HEK293 (cell line): ENCODE results near the gene SLC49A3.

Experiments used
- CTCF ChIP-seq: fragments of 450-650 bp; formaldehyde crosslinking; IDR thresholded peaks from 2 replicates; pipeline ENCODE4 v1.5.1; 2016; ENCODE audit warnings: missing biosample characterization, missing genetic modification characterization
- GLI4 ChIP-seq: fragments of 450-650 bp; formaldehyde crosslinking; IDR thresholded peaks from 2 replicates; pipeline ENCODE4 v1.5.1; 2016; ENCODE audit warnings: missing biosample characterization, missing genetic modification characterization
- REST ChIP-seq: fragments of 450-650 bp; formaldehyde crosslinking; IDR thresholded peaks from 2 replicates; pipeline ENCODE4 v1.5.1; 2016; ENCODE audit warnings: missing biosample characterization, missing genetic modification characterization
- TSHZ1 ChIP-seq: fragments of 450-650 bp; formaldehyde crosslinking; IDR thresholded peaks from 2 replicates; pipeline ENCODE4 v1.5.1; 2016; ENCODE audit warnings: missing biosample characterization, missing genetic modification characterization, borderline replicate concordance
- ZBTB7A ChIP-seq: fragments of 450-650 bp; formaldehyde crosslinking; IDR thresholded peaks from 2 replicates; pipeline ENCODE4 v1.5.1; 2016; ENCODE audit warnings: low read depth, missing biosample characterization, missing genetic modification characterization
- ZBTB8A ChIP-seq: fragments of 450-650 bp; formaldehyde crosslinking; IDR thresholded peaks from 2 replicates; pipeline ENCODE4 v1.5.1; 2016; ENCODE audit warnings: missing biosample characterization, missing genetic modification characterization
- ZFHX2 ChIP-seq: fragments of 450-650 bp; formaldehyde crosslinking; conservative IDR thresholded peaks from 2 replicates; pipeline ENCODE4 v1.5.1; 2016; ENCODE audit warnings: missing biosample characterization, missing genetic modification characterization
- ZNF221 ChIP-seq: fragments of 450-650 bp; formaldehyde crosslinking; IDR thresholded peaks from 2 replicates; pipeline ENCODE4 v1.5.1; 2017; ENCODE audit warnings: missing biosample characterization, missing genetic modification characterization, borderline replicate concordance
- ZNF24 ChIP-seq: fragments of 450-650 bp; formaldehyde crosslinking; IDR thresholded peaks from 2 replicates; pipeline ENCODE4 v1.5.1; 2016; ENCODE audit warnings: missing biosample characterization, missing genetic modification characterization
- ZNF501 ChIP-seq: fragments of 450-650 bp; formaldehyde crosslinking; IDR thresholded peaks from 2 replicates; pipeline ENCODE4 v1.5.1; 2016; ENCODE audit warnings: missing biosample characterization, missing genetic modification characterization
- ZNF555 ChIP-seq: fragments of 450-650 bp; formaldehyde crosslinking; conservative IDR thresholded peaks from 2 replicates; pipeline ENCODE4 v1.5.1; 2017; ENCODE audit warnings: missing biosample characterization, mild to moderate bottlenecking, missing genetic modification characterization, inconsistent platforms
- ZNF580 ChIP-seq: fragments of 450-650 bp; formaldehyde crosslinking; IDR thresholded peaks from 2 replicates; pipeline ENCODE4 v1.5.1; 2016; ENCODE audit warnings: missing biosample characterization, missing genetic modification characterization
- ZNF704 ChIP-seq: fragments of 450-650 bp; formaldehyde crosslinking; IDR thresholded peaks from 2 replicates; pipeline ENCODE4 v1.5.1; 2016; ENCODE audit warnings: missing biosample characterization, missing genetic modification characterization

- TF ChIP-seq ZNF221 (tag by site-specific recombination) = no peak
- TF ChIP-seq ZNF555 (tag by site-specific recombination) = no peak
- no peak for TF ChIP-seq CTCF (tag by site-specific recombination)
- no peak for TF ChIP-seq ZBTB7A (tag by site-specific recombination)
- TF ChIP-seq ZFHX2 (tag by site-specific recombination) = no peak
- TF ChIP-seq ZNF24 (tag by site-specific recombination) = peak; percentile 41; the same call in 1 of the 2 replicates
- TF ChIP-seq ZNF704 (tag by site-specific recombination) = no peak
- no peak for TF ChIP-seq GLI4
- TF ChIP-seq TSHZ1 (tag by site-specific recombination) = no peak
- TF ChIP-seq ZNF580 (tag by site-specific recombination) = no peak
- no peak for TF ChIP-seq ZNF501 (tag by site-specific recombination)
- no peak for TF ChIP-seq ZBTB8A (tag by site-specific recombination)
- no peak for TF ChIP-seq REST
These were observed 20.4 kb upstream of the SLC49A3 start for GRCh38 chr4:709348-709747.
